Measurements from ENCODE around the gene IFI27. TPM values are rescaled to one million over a fixed set of nuclear protein-coding genes. Genes with fewer than 3 reads are reported as not detected.
A peak's percentile ranks its signal among the peaks of the same experiment; 100 is the strongest.

Gene IFI27
- polyA plus RNA-seq, 4 donors: 4.9 to 26.7 (median 8.2) TPM

DNA sequence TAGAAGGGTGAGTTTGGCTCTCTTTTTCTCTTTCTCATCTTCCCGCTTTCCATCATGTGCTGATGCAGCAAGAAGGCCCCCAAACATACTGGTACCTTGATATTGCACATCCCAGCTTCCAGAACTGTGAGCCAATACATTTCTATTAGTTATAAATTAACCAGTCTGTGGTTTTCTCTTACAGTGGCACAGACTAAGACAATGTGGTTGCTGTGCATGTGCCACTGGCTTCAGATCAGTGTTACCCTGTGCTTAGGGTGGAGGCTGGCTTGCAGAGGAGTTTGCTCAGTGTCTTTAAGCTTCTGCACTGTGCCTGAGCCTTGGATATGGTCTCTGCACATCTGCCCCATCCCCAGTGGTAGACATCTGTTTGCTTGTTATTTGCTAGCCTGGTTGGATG is 13.3 kb downstream of the IFI27 start:
- DNase-seq (ENCODE audit: low read depth in 4 of 4, low spot score in 3 of 4): no peak

DNA sequence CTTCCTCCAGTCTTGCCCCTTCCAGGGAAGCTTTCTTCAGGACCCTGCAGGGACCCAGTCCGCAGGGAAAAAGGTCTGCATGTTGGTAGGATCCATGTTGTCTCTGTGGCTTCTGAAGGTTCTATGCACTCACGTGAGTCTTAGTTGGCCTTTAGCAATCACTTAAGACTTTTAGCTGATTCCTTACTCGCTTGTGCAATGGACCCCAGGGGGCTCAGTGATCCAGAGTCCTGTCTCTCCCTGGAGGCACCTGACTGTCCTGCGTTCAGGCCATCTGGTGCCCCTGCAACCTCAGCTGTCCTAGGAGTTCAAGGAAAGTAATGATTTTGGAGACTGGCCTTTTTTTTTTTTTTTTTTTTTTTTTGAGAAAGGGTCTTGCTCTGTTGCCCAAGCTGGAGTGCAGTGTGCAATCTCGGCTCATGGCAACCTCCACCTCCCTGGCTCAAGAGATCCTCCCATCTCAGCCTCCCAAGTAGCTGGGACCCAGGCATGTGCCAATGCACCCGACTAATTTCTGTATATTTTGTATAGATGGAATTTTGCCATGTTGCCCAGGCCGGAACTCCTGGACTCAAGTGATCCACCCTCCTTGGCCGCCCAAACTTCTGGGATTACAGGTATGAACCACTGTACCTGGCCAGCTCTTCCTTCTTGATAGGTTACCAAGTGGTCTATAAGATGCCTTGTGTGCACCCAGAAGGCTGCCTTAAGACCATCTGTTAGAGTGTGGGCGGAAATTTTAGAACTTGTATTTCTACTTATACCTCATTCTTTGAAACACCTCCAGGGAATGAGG is 14.2 kb downstream of the IFI27 start:
- no peak for DNase-seq (ENCODE audit: low read depth in 4 of 4, low spot score in 3 of 4)

DNA sequence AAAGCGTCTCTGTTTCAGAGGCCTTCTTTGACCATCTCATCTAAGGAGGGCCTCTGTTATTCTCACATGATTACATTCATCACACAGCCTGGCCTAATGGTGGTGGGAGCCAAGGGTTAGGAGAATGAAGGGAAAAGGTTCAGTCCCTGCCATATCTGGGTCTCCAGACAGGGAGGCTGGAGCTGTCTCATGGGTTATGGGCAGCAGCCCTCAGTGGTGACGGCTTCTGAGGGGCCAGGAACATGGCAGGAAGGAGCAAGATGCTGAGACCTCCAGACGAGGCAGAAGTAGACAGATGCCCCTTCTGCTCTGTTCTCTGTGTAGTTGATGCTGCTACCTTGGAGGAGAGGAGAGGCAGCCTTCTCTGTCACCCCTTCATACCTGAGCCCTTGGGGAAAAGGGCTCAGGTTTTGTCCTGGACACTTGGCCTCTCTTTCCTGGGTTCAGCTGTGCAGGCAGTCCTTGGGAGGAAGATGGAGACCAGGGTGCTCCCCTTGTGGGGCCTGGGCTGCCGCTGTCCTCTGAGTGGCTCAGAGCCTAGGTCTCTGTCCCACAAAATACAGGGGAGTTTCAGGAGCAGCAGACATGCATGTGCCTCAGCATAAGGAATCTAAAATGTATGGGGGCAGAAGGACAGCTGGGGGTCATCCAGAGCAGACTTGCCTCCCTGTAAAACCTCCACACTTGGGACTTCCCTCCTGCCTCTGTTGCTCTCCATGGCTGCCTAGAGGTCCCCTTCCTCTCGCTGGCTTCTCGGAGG is 15.3 kb downstream of the IFI27 start:
- no peak for DNase-seq (ENCODE audit: low read depth in 4 of 4, low spot score in 3 of 4)

DNA sequence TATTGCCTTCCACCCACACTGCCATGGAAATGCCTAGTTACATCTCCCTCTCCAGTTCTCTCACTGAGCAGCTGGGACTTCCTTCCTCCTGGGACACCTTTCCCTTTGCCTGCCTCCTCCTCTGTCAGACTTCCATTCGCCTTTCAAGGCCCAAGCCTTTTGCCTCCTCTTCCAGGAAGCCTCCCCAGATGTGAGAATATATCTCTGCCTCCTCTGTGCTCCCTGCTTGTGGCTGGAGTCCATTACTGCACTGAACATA is 15.8 kb downstream of the IFI27 start:
- no peak for DNase-seq (ENCODE audit: low read depth in 4 of 4, low spot score in 3 of 4)

DNA sequence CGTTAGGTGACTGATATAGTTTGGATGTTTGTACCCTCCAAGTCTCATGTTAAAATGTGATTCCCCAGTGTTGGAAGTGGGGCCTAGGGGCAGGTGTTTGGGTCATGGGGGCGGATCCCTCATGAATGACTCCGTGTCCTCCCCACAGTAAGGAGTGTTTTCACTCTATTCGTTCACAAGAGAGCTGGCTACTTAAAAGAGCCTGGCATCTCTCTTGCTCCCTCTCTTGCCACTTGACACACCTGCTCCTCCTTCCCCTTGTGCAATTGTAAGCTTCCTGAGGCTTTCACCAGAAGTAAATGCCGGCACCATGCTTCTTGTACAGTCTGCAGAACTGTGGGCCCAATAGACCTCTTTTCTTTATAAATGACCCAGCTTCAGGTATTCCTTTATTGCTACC is 16.3 kb downstream of the IFI27 start:
- no peak for DNase-seq (ENCODE audit: low read depth in 4 of 4, low spot score in 3 of 4)

DNA sequence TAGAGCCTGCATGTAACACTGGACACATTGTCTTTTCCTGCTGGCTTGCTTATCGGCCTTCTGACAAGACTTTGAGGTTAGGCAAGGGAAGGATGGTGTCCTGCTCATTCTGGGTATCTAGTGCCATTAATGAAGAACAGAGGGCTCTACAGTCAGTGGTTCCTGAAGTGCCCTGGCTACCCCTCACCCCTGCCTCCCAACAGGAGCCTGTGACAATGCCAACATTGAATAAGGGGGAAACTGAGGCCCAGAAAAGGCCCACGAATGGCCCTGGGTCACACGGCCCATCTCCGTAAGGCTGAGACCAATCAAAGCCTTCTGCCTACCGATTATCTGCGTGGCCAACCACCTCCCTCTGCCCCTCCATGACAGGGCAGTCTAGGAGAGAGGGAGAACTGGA is 16.8 kb downstream of the IFI27 start:
- no peak for DNase-seq (ENCODE audit: low read depth in 4 of 4, low spot score in 3 of 4)

DNA sequence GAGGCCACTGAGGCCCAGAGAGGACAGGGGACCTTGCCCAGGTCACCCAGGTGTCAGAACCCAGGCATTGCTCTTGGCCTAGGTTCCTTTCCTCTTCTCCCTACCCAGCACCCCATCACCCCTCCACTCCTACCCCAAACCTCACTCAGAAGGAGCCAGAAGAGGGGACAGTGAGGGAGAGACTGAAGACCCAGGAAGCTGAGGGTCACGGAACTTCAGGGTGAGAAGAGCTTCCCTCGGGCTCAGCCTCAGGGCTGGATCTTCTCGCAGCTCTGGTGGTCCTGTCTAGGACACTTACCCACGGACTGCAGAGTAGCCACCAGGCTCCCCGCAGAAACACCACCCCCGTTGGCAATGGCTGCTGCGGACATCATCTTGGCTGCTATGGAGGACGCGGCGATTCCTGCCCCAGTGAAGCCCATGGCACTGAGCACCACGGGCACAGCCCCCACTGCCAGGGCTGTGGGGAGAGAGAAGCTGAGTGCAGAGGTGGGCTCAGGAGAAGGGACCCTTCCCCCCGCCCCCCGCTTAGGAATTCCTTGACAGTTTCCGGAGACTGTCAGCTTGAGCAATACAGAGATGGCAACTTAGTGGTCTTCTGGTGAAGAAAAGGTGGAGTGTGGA is 17.8 kb downstream of the IFI27 start:
- DNase-seq (ENCODE audit: low read depth in 4 of 4, low spot score in 3 of 4): no peak

DNA sequence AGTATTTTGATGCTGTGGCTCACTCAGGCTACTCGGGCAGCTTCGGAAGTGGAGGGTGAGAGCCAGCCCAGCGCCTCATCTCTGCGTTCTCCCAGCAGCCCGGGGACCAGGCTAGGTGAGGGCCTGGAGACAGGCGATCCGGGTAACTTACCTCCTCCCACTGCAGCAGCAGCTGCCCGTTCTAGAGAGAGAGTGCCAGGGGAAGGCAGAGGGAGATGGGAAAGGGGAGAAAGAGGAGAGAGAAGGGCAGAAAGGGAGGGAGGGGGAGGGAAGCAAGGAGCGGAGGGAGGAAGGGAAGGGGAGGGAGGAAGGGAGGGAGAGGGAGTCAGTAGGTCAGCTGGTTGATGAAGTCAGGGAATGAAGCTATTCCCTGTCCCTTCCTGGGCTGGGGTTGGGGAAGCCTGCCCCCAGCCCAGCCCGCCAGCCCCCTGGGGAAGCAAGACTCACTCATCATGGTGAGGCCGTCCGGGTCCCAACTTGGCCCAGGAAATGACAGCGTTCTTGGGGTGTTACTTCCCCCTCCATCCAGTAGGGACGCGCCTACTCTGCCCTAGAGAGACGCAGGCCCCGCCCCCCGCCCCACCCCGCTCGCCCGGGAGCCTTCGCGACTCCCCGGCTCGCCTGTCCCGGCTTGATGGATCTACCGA is 18.7 kb downstream of the IFI27 start, which contains the start of gene IFI27L2:
IFI27L2 (minus strand) TSS at position 494 of the 647 bp plus-strand sequence; CDS start at position 454, 40 bp downstream.
- DNase-seq (ENCODE audit: low read depth in 4 of 4, low spot score in 3 of 4): peak; percentile 42 to 66 (median 53)

DNA sequence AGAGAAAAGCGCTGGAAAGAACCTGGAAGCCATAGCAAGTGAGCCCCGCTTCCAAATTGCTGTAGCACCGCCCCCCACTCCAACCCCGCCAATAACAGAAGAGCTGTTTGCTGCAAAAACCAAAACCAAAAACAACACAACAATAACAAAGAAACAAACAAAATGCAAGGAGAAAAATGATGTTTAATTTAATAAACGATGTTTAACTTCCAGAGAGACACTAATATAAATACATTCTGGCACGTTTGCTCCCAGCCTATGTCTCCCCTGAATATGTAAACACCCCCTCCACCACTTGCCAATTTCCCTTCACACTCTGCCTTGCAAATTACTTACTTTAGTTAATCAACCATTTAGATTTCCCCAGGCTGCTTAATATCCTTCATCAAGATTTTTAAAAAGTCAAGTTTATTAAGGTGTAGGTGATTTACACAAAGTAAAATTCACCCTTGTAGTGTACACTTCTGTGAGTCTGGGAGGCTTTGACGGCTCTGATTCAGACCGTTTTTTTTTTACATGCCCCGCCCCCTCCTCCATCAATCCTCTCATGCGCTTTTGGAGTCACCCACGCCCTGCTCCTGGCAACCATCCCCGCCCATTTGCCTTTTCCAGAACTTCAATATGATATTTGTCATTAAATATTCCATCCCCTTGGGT is 19.4 kb downstream of the IFI27 start:
- no peak for DNase-seq (ENCODE audit: low read depth in 4 of 4, low spot score in 3 of 4)

DNA sequence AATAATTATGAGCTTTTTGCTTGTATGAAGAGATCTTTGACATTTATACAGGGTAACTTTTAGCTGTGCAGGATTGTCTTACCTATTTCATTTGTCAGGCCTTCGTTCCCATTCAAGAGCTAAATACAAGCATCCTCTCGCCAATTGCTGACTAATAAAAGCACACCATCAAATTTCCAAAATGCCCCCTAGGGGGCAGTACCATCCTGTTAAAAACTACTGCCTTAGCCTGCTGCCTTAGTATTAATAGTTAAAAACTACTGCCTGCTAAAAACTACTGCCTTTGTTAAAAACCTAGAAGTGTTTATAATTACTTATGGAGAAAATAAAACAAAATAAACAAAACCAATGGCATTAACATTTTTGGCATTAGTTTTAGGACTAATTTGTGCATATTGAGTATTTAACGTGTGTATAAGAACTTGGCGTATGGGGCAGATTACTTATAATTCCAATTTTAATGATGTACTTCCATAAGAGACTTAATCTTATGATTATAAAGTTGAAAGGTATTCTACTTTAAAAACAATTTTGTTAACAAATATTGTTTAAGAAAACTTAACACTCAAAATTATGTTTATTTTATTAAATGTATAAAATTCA is 21.9 kb downstream of the IFI27 start:
- peak in 3 of 4 donors; percentile 39 to 49 (median 41) for DNase-seq (ENCODE audit: low read depth in 4 of 4, low spot score in 3 of 4)

DNA sequence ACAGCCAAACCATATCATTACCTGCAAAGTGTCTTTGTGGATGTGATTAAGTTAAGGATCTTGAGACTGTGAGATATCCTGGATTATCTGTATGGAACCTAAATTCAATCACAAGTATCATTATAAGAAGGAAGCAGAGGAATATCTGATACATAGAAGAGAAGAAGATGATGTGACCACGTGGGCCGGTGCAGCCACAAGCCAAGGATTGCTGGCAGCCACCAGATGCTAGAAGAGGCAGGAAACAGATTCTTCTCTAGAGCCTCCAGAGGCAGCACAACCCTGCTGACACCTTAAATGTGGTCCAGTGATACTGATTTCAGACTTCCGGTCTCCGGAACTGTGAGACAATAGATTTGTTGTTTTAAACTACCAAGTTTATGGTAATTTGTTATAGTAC is 24.9 kb downstream of the IFI27 start:
- DNase-seq (ENCODE audit: low read depth in 4 of 4, low spot score in 3 of 4): no peak

DNA sequence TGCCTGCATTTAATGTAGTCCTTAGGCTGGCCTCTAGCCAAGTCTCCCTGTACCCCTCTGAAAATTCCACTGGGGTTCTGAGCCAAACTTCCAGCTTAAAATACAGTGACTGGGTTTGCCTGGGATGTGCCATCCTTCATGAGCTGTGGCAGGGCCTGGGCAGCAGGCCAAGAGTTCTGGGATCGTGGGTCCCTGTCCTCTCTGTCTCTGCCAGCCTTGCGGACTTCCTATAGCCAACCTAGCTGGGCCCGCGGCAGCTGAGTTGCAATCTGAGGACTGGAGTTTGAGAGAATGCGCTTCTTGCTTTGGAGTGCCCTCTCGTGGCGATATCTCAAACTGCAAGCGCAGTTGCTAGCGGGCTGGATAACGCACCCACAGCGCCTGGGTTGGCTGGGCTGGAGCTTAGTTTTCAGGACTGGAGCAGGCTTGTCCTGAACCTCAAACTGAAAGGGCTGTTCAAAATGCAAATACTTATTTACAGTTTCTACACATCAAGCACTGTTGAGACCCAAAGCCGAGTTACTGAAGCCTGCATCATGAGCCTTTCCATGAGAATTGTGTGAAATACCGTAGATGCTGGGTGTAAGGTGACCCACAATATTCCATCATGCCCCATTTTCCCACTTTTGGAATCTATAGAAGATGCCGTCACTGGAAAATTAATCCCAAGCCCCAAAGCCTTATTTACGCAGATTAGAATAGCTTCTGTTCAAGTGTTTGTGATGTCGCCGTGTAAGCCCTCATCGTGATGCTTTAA is 26.2 kb downstream of the IFI27 start:
- DNase-seq (ENCODE audit: low read depth in 4 of 4, low spot score in 3 of 4): peak; percentile 42 to 72 (median 50)

DNA sequence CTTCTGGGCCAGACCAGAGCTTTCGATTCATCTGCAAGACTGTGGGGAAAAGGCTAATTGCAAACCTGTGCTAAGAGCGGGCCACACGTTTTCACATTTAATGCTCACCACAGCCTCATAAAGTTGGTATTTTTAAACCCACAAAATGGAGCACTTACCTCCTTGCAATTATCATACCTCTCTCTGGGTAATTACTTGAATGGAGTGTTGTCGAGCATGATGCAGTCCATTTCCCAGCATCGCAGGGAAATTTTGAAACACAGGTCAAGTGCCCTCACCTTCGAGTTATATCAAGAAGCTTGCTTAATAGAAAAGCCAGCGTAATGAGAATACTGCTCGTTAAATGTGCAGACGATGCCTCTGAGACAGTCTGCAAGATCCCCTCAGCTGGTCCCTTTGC is 27.7 kb downstream of the IFI27 start:
- no peak for DNase-seq (ENCODE audit: low read depth in 4 of 4, low spot score in 3 of 4)

DNA sequence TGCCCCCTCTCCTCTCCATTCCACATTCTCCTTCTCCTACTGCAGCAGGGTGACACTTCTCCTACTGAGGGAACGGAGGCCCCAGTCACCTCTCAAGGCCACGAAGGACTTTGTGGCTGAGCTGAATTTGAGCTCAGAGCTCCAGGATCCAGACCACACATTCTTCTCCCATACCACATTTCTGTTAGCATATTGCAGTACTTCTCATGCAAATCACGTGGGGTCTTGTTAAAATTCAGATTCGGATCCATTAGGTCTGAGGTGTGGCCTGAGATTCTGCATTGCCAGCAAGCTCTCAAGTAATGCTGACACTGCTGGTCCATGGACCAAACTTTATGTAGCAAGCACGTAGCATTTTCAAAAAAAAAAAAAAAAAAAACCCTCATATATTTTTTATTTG is 28.5 kb downstream of the IFI27 start:
- no peak for DNase-seq (ENCODE audit: low read depth in 4 of 4, low spot score in 3 of 4)

DNA sequence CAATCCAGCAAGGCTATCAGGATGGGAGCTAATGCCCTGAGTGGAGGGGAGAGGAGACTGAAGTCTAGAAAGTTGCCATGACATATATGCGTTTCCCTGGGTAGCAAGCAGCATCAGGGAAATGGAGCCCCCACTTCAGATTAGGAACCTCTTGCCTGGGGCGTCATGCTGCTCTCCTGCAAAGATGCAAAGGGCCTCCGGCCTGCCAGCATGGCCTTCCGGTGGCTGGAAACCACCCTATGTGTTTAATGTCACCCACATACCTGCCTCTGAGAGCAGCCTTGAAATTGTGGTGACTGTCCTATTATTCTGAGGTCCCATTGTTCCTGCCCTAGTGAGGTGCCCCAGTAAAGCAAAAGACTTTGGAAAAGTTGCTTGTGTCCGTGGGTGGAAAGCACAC is 28.9 kb downstream of the IFI27 start:
- DNase-seq (ENCODE audit: low read depth in 4 of 4, low spot score in 3 of 4): no peak

DNA sequence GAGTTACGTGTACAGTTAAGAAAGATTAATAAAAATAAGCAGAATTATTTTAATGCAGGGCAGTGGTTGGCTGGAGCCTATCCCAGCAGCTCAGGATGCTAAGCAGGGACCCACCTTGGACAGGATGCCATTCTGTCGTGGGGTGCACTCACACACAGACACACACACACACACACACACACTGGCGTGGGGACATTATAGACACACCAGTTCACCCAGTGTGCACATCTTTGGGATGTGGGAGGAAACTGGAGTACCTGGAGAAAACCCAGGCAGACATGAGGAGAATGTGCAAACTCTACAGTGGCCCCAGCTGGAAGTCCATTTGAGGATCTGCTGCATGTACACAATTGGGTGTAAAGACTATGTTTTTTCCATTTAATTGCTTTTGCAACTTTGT is 31.7 kb downstream of the IFI27 start:
- DNase-seq (ENCODE audit: low read depth in 4 of 4, low spot score in 3 of 4): no peak

DNA sequence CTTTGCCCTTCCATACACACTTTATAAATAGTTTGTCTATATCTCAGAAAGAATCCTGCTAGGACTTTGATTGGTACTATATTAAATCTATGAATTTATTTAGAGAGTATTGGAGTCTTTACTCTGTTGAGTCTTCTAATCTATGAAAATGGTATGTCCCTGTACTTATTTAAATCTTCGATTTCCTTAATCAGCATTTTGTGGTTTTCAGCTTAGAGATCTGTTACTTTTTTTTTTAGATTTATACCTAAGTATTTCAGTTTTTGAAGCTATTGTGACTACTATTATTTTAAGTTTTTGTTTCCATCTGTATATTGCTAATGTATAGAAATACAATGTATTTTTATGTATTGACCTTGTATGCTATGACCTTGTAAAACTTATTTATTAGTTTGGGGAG is 32.3 kb downstream of the IFI27 start:
- no peak for DNase-seq (ENCODE audit: low read depth in 4 of 4, low spot score in 3 of 4)

DNA sequence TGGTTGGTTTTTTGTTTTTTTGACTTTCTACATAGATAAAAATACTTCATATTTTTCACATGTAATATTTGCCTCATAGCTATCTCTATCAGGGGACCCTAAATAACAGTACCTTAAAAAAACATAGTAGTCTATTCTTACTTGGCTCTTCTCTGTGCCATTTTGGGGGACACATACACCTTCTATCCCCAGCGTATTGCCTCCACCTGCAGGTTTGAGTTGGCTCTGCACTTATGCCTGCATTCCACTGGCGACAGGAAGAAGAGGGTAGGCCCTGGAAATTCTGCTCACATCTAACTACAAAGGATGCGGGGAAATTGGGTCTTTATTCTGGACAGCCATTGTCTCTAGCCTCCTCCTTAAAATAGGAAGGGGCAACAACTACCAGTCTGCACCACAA is 32.7 kb downstream of the IFI27 start:
- no peak for DNase-seq (ENCODE audit: low read depth in 4 of 4, low spot score in 3 of 4)

DNA sequence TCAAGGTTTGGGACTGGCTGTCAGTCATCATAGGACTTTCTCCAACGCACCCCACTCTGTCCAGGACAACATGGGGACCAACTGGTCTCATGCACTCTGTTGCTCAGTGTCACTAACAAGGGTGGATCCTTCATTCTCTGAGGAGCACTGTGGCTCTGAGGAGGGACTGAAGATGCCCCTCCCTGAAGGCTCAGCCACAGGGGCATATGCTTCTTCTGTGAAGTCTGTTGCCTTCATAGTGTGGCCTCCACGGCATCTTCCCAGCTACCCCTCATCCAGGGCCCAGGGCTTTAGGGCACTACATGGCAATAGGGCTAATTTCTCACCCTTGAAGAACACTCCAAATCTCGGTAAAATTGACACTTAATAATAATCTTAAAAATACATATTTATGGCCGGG is 33.2 kb downstream of the IFI27 start:
- DNase-seq (ENCODE audit: low read depth in 4 of 4, low spot score in 3 of 4): no peak

DNA sequence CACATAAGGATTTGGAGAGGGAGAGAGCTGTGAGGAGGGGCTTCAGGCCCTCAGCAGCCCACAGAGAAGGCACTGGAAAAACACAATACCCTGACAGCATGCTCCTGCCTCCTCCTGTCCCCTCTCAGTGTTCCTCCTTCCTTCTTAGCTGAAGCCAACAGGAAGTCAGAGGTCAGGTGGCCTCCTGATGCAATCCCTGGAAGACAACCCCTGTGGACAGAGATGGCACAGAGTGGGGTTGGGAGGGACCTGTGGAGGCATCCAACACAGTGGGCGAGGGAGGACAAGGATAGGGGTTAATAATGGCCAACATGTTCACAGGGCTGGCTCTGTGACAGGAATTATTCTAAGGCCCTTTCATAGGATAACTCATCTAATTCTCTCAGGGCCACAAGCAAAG is 34.2 kb downstream of the IFI27 start:
- DNase-seq (ENCODE audit: low read depth in 4 of 4, low spot score in 3 of 4): no peak

All from left renal pelvis (tissue), 4 donors.